DND-41 (cell line): ENCODE results near the gene ASCC2.
"Not testable (repeated sequence)": the region's sequence is repeated elsewhere in the genome, so short reads cannot be mapped to it uniquely, and the experiment has no call there.

ENCODE experiments used
- EZH2 ChIP-seq: IDR thresholded peaks from 3 replicates; pipeline ENCODE4 v1.6.1; 2012; ENCODE audit warnings: borderline replicate concordance, low read depth, mild to moderate bottlenecking, moderate library complexity, low read length, inconsistent platforms; ENCODE audit not compliant: severe bottlenecking
- TF ChIP-seq, protein P1 (sequence below): IDR thresholded peaks from 2 replicates; pipeline ENCODE4 v1.5.1; 2012; ENCODE audit warnings: borderline replicate concordance, low read length, moderate library complexity, mild to moderate bottlenecking; ENCODE audit not compliant: poor library complexity, severe bottlenecking; ENCODE audit errors: extremely low read depth

DNA sequence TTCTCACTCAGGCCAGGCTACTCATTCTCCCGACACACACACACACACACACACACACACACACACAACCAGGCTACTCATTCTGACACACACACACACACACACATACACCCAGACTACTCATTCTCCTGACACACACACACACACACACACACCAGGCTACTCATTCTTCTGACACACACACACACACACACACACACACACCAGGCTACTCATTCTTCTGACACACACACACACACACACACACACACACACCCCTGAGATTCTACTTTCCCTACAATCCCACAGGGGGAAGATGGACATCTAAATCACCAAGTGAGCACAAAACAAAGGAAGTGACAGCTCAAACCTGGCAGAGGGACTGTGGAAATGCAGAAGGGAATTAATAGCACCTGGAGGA lies 10.3 kb downstream of the ASCC2 start:
- not testable (repeated sequence) for TF ChIP-seq EZH2
- TF ChIP-seq, protein P1, sequence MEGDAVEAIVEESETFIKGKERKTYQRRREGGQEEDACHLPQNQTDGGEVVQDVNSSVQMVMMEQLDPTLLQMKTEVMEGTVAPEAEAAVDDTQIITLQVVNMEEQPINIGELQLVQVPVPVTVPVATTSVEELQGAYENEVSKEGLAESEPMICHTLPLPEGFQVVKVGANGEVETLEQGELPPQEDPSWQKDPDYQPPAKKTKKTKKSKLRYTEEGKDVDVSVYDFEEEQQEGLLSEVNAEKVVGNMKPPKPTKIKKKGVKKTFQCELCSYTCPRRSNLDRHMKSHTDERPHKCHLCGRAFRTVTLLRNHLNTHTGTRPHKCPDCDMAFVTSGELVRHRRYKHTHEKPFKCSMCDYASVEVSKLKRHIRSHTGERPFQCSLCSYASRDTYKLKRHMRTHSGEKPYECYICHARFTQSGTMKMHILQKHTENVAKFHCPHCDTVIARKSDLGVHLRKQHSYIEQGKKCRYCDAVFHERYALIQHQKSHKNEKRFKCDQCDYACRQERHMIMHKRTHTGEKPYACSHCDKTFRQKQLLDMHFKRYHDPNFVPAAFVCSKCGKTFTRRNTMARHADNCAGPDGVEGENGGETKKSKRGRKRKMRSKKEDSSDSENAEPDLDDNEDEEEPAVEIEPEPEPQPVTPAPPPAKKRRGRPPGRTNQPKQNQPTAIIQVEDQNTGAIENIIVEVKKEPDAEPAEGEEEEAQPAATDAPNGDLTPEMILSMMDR = not testable (repeated sequence)
